Activated CD4-positive, alpha-beta T cell treated with anti-CD3 and anti-CD28 coated beads, Interleukin-2, amount 50 U/mL, for 4 hours (primary cell): ENCODE measurements around the gene SRD5A1.

Source experiments
- DNase-seq, 2 experiments: peaks; one replicate each; pipeline ENCODE4 v3.0.0-alpha.2; 2020

SRD5A1 gene

DNA sequence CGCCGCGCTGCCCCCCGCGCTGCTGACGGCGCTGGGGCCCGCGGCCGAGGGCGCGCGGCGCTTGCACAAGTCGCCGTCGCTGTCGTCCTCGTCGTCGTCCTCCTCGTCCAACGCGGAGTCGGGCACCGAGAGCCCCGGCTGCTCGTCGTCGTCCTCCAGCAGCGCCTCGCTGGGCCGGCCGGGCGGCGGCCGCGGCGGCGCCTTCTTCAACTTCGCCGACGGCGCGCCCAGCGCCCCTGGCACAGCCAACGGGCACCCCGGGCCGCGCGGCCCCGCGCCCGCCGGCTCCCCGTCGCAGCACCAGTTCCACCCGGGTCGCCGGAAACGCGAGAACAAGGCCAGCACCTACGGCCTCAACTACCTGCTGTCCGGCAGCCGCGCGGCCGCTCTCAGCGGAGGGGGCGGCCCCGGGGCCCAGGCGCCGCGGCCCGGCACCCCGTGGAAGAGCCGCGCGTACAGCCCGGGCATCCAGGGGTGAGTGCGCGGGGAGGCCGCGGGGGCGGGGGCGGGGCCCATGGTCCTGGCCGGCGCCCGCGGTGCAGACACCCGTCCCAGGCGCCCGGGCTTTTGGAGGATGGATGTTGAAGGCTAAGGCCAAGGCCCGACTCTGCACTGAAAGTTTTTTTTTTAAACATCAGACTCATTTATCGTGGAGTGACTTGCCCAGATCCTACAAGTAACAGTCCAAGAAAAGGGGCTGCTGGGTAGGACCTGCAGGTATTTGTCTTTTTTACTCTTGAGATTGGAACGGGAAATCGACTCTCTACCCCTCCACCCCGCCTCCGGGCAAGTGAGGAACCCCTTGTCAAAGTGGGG lies 81.2 kb downstream of the SRD5A1 start:
- DNase-seq = no peak

DNA sequence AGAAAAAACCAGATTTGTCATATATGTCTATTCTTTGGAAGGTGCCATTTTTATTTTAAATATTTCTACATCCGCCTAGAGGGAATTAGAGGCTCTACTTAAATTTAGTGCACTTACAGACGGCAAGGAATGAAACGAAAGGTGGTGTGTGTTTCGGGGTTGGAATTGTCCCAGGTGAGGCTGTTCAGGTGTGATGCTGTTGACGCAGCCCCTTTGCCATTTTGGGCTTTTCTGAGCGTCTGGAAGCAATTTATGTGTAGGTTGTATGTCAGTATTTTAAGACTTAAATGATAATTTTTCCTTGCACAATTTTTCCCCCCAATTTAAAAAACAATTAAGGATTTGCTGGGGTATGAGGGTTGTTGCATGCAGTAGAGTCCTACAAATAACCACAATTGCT lies 82.0 kb downstream of the SRD5A1 start:
- DNase-seq = no peak

DNA sequence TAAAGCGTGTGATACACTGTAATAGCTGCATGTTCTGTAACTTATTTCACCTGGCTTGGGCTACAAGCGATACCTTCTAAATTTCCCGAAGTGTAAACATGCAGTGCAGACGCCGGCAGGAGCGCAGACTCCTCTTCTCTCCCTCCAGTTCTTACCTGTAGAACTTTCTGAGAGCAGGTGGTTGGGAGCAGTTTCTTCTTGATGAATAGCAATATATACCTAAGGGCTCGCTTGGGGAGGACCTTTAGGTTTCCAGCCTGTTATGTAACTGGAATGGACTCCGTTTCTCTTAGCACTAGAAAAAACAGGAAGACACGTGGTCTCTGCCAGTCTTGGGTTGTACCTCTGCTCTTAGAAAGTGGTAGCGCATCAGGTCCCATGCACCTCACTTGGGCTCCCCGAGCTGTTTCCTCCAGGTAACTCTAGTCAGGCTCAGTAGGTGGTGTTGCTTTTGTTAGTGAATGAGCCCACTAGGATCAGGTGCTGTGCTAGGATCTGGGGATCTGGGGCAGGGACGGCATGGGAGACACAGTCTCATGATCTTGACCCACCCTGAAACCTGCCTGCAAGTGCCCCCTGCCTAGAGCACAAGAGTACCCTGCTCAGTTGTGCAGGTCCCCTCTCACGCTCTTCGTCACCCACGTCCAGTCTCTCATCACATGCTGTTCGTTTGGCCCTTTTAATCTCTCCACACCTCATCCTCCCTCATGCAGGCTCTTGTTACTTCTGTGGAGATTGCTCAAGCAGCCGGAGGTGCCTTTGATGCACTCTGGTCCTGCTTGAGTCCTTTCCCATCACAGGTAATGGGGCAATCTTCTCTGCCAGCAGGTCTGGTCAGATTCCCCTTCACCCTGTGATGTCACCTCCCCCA lies 82.8 kb downstream of the SRD5A1 start:
- peak in 1 of 2 experiments; percentile 13 for DNase-seq

DNA sequence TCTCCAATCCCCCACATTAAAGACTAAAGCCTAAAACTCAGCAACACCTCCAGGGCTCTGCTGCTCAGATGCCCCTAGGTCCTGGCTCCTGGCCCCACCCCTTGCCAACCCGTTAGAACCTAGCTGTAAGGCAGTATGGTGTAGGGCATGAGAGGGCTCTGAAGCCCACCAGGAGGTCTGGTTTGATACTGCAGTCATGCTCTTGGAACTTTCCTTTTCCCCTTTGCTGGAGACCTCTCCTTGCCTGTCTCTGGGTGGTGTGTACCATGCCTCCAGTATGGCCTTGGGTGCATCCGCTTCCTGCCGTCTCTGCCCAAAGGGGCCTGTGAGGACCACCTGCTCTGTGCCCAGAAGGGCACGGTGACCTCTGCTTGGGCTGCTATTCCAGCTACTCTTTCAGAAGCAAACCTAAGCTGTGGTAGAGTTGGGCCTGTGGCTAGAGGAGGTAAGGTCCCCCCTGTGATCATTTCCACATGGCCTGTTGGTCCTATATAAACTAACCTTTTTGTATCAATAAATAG lies 83.4 kb downstream of the SRD5A1 start:
- no peak for DNase-seq

DNA sequence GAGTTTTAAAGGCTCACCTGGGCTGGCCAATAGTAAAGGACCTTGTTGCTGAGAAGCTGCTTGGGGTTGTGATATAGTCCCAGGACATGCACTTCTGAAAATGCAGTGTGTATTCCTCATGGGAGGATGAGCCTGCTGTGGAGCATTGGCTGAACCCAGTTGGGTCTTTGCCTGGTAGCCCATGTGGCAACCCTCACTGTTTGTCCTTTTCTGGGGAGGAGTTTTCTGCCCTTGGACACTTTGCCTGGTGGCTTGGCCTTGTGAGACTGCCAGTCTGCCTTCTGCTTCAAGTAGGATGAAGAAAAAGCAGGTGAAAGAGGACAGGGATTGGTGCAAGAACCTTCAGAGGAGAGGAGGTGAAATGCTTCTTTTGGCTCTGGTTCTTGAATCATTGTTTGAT lies 84.0 kb downstream of the SRD5A1 start:
- no peak for DNase-seq

DNA sequence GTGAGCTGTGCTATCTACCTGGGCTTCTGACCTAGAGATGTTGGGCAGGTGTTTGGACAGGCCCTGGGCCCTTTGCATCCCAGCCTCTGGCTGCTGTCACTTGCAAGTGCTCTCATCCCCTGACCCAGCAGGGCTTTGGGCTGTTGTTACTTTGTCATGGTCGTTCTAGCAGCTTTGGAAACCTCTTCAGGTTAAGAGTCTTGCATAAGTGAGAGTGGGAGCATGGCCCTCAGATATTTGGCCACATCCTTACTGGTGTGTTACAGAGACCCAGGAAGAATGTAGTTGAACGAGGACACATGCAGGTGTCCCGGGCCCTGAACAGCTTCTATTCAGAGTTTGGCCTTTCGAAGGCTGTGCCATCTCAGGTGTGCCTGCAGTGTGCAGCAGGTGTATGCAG lies 84.4 kb downstream of the SRD5A1 start:
- no peak for DNase-seq

DNA sequence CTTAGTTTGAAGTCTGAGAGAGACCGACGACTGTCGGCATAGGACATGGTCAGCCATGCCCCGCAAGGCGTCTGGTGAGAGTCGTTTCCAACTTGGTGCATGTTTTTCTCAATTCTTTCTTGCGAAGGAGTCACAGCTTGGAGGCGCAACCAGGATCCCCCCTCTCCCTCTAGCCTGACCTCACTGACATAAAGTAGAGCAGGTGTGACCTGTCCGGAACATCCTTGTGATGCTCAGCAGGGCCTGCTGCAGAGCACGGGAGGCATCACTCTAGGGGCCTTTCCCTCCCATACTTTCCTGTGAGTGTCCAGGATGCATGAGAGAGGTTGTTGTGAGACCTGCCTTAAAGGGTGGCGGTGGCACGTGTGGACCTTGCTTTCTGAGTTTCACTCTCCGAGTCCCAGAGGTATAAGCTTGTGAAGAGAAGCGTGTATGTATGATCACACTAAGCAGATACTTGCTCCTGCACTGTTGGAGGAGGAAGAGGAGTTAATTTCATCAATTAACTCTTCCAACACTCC lies 85.0 kb downstream of the SRD5A1 start:
- DNase-seq = no peak

DNA sequence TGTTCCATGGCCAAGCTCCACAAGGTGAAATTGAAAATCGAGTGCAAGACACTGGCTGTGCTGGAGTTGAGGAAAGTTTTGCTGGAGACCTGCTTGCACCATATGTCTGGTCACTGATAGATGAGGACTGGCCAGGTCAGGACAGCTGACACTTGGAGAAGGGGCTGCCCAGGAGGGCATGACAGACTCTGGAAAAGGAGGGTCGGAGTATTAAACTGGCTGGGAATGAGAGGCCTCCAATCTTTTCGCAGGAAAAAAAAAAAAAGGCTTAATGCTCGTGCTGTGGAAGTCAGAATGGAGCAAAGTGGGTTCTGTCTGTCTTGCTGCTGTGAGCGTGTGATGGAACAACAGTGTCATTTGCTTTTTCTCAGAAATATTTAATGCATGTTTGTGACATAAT lies 85.5 kb downstream of the SRD5A1 start:
- DNase-seq = no peak

DNA sequence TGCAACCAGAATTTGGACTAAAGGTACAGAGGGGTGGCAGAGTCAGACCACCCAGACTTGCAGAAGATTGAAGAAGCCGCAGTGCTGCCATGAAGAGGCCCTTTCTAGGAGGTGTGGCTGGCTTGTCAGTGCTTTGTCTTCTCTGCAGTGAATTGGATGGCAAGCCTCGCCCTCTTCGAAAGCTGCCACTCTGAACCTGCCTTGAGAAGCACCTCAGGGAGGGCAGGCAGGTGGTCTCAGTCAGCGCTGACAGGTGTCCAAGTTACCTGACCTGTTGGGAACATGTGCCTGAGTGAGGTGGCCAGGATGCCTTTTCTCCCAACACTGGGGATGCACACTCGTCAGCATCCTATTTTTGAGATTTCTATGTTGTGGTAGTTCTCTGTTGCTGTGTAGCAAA lies 86.2 kb downstream of the SRD5A1 start:
- no peak for DNase-seq

DNA sequence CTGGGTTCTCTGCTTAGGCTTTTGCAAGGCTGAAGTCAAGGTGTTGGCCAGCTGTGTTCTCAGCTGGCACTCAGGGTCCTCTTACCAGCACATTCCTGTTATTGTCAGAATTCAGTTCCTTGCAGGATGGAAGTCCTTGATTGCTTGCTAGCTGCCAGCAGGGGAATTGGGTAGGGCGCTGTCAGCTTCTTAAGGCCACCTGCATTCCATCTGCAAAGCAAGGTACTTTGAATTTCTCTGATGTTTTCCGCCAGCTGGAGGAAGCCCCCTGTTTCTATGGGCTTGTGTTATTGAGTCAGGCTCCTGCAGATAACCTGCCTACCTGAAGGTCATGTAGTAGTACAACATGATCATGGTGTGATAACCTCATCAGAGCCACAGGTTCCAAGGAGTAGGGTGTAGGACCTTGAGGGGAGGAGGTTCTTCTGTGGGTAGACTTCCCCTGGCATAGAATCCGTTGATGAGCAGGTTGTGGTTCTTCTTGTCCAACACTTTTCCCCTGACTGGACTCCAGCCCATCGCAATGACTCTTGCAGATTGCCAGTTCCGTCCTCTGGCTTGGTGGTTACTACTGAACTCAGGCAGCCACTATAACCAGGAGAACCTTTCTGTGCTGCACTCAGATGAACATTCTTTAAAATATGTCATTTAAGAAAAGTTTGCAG lies 86.8 kb downstream of the SRD5A1 start:
- no peak for DNase-seq

DNA sequence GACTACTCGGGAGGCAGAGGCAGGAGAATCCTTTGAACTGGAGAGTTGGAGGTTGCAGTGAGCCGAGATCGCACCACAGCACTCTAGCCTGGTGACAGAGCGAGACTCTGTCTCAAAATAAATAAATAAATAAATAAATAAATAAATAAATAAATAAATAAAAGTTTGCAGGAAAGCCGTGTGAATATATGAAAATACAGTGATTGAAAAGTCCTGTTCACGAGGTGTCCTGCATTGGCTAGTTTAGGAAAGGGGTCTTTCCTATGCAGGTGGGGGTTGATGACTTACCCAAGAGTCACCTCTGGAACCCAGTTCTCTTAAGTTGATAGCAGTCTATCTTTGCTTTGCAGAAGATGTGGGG lies 87.3 kb downstream of the SRD5A1 start:
- DNase-seq = no peak

DNA sequence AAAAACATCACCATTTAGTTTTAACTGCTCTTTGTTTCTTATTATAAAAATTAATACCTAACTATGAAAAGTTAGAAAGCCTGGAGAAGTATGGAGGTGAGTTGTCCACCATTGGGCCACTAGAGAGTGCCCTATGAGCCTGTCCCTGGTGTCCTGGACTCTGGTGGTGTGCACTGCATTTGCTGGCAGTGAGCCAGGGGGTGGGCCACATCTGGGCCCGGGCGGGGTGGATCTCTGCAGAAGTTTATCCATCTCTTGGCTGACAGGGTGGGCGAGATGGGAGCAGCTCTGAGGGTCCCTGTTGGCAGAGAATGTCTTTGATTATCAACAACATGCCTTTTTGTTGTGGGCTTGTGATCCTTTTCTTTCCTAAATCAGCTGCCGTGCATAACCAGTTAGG lies 88.2 kb downstream of the SRD5A1 start:
- no peak for DNase-seq

DNA sequence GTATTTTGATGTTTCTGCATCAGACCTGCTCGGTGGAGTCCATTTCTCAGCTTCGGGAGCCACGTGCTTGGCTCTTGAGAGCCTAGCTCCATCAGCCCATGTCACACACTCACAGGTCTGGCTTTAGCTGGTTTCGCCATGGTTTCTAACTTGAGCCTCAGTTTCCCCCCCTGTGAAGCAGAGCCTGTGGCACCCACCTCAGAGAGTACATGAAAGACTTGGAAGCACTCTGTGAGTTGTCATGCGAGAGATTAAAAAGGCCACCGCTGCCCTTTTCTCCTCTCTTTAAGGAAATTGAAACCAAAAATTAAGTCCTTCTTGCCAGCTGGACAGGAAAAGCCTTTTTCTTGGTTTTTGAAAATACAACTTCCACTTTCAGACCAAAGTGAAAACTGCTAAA lies 88.8 kb downstream of the SRD5A1 start:
- DNase-seq = no peak

DNA sequence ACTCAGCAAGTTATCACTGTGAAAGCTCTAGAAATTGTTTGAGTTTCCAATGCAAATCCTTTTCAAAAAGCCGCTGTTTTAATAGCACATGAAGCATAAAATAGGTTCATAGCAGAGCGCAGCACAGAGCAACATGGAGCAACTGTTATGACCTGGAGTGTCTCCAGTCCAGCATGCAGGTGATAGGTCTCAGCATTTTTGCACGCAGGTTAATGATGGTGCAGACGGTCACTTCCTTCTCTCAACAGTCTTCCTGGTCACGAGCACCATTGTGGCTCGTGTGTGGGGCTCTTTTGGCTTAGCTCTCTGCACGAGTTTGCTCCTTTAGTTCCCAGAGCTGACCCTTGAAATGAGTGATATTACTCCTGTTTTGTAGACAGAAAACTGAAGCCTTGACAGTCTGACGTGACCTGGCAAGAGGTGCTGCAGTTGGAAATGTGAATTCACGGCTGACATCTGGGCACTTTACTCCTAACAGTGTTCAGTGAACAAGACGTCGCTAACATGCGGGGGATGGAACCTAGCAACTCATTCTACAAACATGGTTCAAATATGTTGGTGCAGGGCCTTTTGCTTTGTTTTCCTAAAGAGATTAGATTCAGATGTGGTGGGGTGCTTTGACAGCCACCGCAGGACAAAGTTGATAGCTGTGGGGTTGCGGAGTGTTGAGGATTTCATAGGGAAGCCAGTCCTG lies 90.0 kb downstream of the SRD5A1 start:
- no peak for DNase-seq

DNA sequence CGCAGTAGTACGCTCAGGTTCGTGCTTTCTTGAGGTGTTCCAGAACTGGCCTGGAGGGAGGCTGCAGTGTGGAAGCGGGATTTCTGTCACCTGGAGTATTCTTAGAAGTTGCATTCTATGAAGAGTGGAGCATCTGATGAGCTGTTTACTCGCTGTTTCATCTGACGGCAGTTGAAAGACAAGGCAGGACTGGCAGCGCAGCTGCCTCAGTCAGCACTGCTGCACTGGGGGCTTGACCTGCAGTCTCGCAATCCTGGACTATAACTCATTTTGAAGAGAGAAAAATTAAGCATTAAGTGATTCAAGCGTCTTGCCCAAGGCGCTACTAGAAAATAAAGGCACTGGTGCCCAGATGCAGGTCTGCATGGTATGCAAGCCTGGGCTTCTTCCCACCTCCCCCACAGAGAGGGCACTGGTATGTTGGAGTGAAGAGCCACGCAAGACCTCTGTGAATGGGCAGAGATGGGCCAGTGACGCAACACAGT lies 90.6 kb downstream of the SRD5A1 start:
- no peak for DNase-seq
